Myocyte (in vitro differentiated cells): ENCODE results near the gene KITLG. TPM values are rescaled to one million over a fixed set of nuclear protein-coding genes. Genes with fewer than 3 reads are reported as not detected.
"Not testable (repeated sequence)": the region's sequence is repeated elsewhere in the genome, so short reads cannot be mapped to it uniquely, and the experiment has no call there.

Source experiments
- DNase-seq: peaks from one replicate; pipeline ENCODE4 v3.0.0-alpha.2; 2012; ENCODE audit warnings: low read depth
- total RNA-seq: library from RNA; depleted of rRNA; stranded (reverse); fragments of >200 nt; gene quantifications from 2 replicates; pipeline ENCODE4 v1.2.3, GENCODE V29; 2014

The KITLG gene
- total RNA-seq, 1 donor from 2014 or later = 12.8 TPM

- DNase-seq = no peak
Measured at GRCh38 chr12:88577537-88577936, 2.7 kb downstream of the KITLG start.

DNA sequence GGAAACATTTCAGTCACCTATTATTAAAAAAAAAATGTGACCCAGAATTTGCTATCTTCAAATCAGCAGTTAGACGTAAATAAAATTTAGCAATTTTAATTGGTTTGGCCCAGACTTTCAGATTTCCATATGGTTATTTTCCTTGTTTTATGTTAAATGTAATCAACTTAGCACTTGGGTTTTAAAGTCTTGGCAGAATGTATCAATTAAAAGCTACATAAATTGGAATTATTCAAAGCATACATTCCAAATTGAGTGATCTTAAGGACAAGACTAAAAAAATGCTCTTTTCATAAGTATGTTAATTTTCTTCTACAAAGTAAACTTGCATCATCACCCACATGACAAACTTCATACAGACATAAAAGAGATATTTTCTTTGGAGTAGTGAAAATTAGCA, 3.4 kb downstream of the KITLG start:
- DNase-seq = no peak

DNA sequence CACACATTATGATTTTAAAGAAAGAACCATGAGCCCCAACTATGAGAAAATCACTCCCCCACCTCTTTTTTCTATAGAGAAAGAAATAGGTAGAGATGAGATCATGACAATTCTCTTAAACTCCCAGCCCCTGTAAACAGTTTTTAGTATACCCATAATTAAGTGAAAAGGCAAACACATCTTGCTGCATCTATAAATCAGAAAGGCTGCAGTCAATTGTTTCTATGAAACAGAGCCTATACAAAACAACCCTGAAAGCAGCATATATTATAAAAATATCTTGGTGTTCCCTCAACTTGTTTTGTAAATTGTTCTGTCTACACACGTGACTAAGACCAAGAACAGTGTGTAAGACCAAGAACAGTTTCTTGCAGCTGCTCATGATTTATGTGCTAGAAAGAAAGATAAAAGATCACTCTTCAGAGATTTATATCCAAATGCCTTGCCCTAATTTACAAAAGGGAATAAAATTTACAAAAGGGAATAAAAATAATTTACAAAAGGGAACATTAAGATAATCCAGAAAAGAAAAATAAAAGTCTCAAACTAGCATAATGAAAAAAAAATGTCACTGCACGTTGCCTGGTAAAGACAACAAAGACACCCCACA, 4.8 kb downstream of the KITLG start:
- no peak for DNase-seq

DNA sequence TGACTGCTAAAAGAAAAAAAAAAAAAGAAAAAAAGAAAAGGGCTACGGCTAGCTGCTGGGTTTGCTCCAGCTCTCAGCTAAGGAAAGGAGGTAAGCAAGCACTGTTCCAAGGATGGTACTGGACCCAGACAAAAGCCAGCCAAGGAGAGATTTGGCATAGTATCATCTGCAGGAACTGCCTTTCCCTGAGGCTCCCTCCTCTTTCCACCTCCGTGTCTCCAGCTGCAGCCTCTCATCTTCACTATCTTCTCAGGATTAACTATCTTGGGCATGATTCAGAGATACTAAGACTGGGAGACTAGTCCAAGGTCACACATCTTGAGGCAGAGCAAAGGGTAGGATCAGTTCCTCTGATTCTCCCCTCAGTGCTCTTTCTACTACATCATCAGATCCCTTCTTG, 6.0 kb downstream of the KITLG start:
- DNase-seq = no peak

- no peak for DNase-seq
Measured at GRCh38 chr12:88573583-88573982, 6.7 kb downstream of the KITLG start.

GRCh38 chr12:88572781-88573549, 7.3 kb downstream of the KITLG start:
- DNase-seq = no peak

- no peak for DNase-seq
Measured at GRCh38 chr12:88571543-88571942, 8.7 kb downstream of the KITLG start.

DNA sequence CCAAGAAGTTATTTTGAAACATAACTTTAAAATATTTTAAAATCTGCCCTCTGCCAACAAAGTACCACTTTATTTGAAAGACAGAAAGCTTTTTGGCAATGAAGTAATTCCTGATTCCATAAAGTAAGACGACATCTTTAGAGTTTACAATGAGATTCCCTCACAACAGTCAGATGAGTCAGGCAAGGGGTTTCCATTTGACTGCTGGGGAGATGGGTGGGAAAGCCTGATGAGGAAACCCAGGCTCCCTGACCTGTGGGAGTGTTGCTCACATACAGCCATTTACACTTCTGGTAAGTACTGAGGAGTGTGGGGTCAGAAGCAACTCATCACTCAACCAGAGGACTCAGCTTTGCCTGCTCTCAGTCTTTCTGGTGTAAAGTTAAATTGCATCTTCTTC, 10.2 kb downstream of the KITLG start:
- no peak for DNase-seq

- no peak for DNase-seq
Measured at GRCh38 chr12:88566430-88566829, 13.8 kb downstream of the KITLG start.

GRCh38 chr12:88562846-88563582, 17.3 kb downstream of the KITLG start:
- no peak for DNase-seq

- no peak for DNase-seq
Measured at GRCh38 chr12:88562151-88562550, 18.1 kb downstream of the KITLG start.

DNA sequence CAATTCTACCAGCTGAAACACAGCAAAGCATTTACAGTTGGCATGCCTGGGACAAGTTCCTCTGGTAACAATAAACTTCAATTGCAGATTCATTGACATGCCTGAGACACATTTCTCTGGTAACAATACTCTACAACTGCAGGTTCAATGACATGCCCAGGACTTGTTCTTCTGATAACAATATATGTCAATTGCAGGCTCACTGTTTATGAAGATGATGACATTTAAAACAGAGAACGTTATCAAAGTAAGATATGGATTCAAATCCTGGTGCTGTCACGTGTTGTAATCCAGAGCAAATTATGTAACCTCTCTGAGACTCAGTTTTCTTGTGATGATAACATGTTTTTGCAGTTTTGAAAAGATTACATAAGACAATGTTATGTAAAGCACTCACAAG, 20.5 kb downstream of the KITLG start:
- DNase-seq = no peak

GRCh38 chr12:88559199-88559598, 21.1 kb downstream of the KITLG start:
- DNase-seq = no peak

- DNase-seq = no peak
Measured at GRCh38 chr12:88558340-88558867, 21.9 kb downstream of the KITLG start.

DNA sequence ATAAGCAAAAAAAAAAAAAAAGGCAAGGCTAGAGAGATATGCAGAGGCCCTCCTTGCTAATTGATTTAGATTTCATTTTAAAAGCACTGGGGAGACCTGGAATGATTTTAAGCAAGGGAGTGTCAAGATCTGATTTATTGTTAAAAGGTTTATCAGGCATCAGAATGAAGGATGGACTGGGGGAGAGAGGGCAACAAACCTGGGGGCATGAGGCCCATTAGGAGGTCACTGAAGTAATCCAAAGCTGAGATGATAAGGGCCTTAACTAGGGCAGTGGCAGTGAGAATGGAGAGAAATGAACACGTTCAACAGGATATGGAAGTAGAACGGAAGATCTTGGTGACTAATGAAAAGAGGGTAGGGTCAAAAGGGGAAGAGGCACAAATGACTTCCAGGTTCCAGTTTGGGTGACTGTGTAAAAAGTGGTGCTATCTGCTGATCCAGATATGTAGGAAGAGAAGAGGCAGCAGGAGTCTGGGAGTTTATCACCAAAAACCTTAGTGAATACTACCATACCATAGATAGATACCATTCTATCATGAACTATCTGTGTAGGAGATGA, 24.0 kb downstream of the KITLG start:
- no peak for DNase-seq

DNA sequence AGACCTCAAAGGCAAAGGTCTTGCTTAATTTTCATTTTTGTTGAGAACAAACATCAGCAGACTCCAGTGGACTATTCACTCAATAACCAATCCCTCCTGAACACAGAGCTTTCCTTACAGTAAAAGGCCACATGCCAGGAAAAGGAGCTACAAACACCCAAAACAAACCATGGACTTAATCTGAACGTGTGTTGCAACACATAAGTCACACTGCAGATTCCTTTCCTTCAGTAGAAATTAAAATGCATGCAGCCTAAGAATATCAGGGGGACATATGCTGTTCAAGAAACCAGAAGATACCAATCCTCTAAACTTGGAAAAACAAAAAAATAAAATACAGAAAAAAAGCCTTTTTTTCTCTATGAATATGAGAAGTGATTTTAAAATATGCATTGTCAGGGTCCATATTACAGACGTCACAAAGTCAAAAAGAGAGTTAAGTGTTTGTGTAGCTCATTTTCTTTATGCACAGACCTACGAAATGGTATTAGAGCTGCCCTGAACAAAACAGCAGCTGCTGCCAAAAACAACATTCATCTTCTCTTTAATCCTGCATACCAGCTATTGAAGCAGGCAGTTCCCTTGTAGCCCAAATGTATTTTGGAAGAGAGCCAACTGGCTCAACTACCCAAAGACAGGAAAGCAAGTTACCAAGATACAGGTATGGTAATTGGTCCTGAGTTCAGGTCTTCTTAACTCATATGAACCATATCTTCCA, 26.2 kb downstream of the KITLG start:
- peak; percentile 64 for DNase-seq

- peak; percentile 33 for DNase-seq
Measured at GRCh38 chr12:88552610-88553079, 27.6 kb downstream of the KITLG start.

DNA sequence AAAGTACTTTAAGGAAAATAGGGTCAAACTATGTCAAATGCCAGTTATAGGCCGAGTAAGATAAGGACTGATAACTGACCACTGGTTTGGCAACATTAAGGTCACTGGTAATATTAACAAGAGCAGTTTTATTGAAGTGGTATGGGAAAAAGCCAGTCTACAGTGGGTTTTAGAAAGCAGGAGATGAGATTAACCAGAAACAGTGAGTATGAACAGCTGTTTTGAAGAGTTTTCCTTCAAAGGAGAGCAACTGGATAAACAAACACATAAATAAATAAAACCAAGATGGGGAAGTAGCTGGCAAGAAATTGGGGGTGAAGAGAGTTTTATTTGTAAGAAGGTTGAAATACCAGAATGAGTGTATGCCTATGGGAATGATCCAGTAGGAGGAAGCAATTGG, 30.3 kb downstream of the KITLG start:
- DNase-seq = peak; percentile 52

- DNase-seq = not testable (repeated sequence)
Measured at GRCh38 chr12:88547949-88548348, 32.3 kb downstream of the KITLG start.

DNA sequence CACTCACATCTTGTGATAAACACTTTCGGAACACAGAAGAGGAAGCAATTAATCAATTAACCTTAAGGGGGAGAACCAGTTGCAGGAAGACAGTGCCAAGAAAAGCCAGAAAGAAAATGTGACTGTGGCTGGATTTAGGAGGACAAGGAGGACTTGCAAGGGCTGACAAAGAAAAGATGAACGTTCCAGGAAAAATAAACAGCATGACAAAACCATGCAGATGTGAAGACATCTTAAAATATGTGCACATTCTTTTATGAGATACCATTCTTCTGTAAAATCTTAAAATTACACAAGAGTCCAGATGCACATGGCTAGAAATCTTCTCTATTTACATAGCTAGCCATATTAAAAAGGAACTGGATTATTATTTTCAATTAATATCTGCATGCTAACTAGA, 33.4 kb downstream of the KITLG start:
- DNase-seq = no peak

DNA sequence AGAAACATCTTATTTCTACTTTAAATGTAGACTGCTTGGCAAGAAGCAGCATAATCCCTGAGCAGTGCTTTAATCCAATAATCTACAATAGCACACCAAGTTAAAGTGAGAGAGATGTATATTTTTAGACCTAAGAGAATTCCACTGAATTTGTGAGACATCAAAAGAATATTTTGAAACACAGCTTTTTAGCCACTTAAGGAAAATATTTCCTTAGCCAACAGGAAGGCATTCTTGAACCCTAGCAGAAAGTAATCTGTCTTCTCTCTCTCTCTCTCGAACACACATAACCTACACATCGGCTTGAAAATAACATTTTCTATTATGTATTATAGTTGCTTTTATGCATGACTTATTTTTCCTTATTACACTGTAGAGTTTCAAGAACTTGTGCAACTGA, 34.0 kb downstream of the KITLG start:
- no peak for DNase-seq
